BLaER1 treated with 17β-estradiol and CSF1 and Interleukin-3, amounts not matched to agents 10 nM and 100 nM (cell line): Measurements from ENCODE around the gene TTC39B.
"Not testable (repeated sequence)": the region's sequence is repeated elsewhere in the genome, so short reads cannot be mapped to it uniquely, and the experiment has no call there.

Source experiments
- H3K27ac ChIP-seq, 11 experiments: shearing (Covaris generic); formaldehyde crosslinking; 2 replicates each; pipeline ENCODE4 v1.8.1; 2022
- H3K27me3 ChIP-seq, 11 experiments: shearing (Covaris generic); formaldehyde crosslinking; 2 replicates each; pipeline ENCODE4 v1.8.1; 2022
- H3K36me3 ChIP-seq, 11 experiments: shearing (Covaris generic); formaldehyde crosslinking; 2 replicates each; pipeline ENCODE4 v1.8.1; 2022
- H3K4me1 ChIP-seq, 10 experiments: shearing (Covaris generic); formaldehyde crosslinking; 2 replicates each; pipeline ENCODE4 v1.8.1; 2022
- H3K4me2 ChIP-seq, 11 experiments: shearing (Covaris generic); formaldehyde crosslinking; 2 replicates each; pipeline ENCODE4 v1.8.1; 2022
- H3K4me3 ChIP-seq, 10 experiments: shearing (Covaris generic); formaldehyde crosslinking; 2 replicates each; pipeline ENCODE4 v1.8.1; 2022
- H3K9ac ChIP-seq, 11 experiments: shearing (Covaris generic); formaldehyde crosslinking; 2 replicates each; pipeline ENCODE4 v1.8.1; 2022
- H3K9me3 ChIP-seq, 11 experiments: shearing (Covaris generic); formaldehyde crosslinking; replicated peaks in 1 of 11; 2 replicates each; pipeline ENCODE4 v1.8.1; 2022
- H4K20me1 ChIP-seq, 11 experiments: shearing (Covaris generic); formaldehyde crosslinking; 2 replicates each; pipeline ENCODE4 v1.8.1; 2022
- Cebpa-rat ChIP-seq, 11 experiments: shearing (Covaris generic); IDR thresholded peaks; 2 replicates each; pipeline ENCODE4 v1.8.1; 2022

Gene TTC39B

DNA sequence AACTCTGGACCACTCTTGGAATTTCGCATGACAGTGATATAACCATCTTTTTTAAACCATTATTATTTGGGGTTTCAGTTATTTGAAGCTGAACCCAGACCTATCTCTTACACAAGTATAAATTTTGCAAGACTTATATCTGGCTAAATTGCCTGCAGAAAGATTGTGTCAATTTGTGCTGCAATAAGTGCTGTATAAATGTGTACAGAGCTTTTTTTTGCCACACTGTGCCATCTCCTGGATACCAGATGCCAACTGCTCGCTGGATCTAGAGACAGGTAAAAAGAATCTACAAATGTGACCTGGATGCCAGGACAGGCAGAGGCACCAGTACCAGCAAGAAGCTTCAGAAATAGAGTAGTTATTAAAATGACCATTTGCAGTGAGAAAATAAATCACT lies 25.9 kb upstream of the TTC39B start:
- Histone ChIP-seq H3K27ac (no peak overlapping the region), H3K4me2 (peak overlapping the region in 2 of 11 experiments; percentile 36 to 54; a peak in 5 of 22 replicates), H4K20me1 (no peaks in the 10 kb centered on the region), H3K4me1 (peaks cover 0 to 28% (median 0%) of the 10 kb centered on the region in 10 experiments; a peak in 6 of 20 replicates), H3K36me3 (no peaks in the 10 kb centered on the region), H3K9me3 (no peaks in the 10 kb centered on the region), H3K27me3 (no peaks in the 10 kb centered on the region), H3K9ac (no peak overlapping the region), H3K4me3 (no peak overlapping the region)
- TF ChIP-seq Cebpa-rat (IDR thresholded peaks at IDR 0.05), result no peak

DNA sequence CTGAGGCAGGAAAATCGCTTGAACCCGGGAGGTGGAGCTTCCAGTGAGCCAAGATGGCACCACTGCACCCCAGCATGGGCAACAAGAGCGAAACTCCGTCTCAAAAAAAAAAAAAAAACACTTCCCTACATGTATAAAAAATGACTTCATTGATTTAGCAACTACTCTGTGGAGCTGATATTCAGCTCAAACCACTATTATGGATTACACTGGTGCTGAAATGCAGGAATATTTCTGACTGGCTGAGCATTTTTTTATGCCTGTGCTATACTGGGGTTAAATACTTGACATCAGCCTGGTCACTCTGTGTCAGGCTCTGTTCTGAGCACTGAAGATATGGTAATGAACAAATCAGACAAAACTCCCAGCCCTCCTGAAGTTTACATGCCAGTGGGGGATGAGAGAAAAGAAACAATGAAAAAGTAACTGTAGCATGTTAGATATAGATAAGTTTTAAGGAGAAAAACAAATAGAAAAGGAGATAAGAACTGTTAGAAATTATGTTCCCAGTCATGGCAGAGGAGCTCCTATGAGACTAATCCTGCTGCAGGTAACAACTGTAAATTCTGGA lies 22.6 kb upstream of the TTC39B start:
- no peak for TF ChIP-seq Cebpa-rat (IDR thresholded peaks at IDR 0.05)
- Histone ChIP-seq H3K9me3 (peaks cover 5 to 14% (median 12%) of the 10 kb centered on the region in 11 experiments; a peak in 21 of 22 replicates), H3K9ac (no peak overlapping the region), H3K36me3 (no peaks in the 10 kb centered on the region), H3K4me3 (no peak overlapping the region), H4K20me1 (no peaks in the 10 kb centered on the region), H3K4me2 (no peak overlapping the region), H3K27ac (no peak overlapping the region), H3K4me1 (peaks cover 0 to 30% (median 0%) of the 10 kb centered on the region in 10 experiments; a peak in 6 of 20 replicates), H3K27me3 (no peaks in the 10 kb centered on the region)

DNA sequence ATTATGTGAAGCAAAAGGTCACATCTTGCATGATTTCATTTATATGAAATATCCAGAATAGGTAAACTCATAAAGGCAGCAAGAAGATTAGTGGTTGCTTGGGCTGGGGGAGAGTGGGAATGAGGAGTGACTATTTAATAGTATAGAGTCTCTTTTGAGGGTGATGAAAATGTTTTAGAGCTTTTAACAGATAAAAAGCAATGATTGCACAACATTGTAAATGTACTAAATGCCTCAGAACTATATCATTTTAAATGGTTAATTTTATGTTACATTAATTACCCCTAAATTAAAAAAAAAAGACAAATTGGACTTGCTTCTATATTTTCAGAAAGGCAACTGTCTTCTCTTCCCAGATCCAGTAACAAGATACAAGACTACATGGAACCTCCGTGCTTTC lies 21.9 kb upstream of the TTC39B start:
- no peak overlapping the region for H3K27ac ChIP-seq
- peaks cover 0 to 24% (median 0%) of the 10 kb centered on the region in 10 experiments; a peak in 6 of 20 replicates for H3K4me1 ChIP-seq
- no peak overlapping the region for H3K4me2 ChIP-seq
- no peaks in the 10 kb centered on the region for H3K27me3 ChIP-seq
- H3K9ac ChIP-seq, result no peak overlapping the region
- H3K36me3 ChIP-seq, result no peaks in the 10 kb centered on the region
- H3K4me3 ChIP-seq, result no peak overlapping the region
- TF ChIP-seq Cebpa-rat (IDR thresholded peaks at IDR 0.05), result peak in 1 of 11 experiments; percentile 26; a peak in 1 of 22 replicates
- peaks cover 12 to 21% (median 19%) of the 10 kb centered on the region in 11 experiments for H3K9me3 ChIP-seq
- H4K20me1 ChIP-seq, result no peaks in the 10 kb centered on the region

DNA sequence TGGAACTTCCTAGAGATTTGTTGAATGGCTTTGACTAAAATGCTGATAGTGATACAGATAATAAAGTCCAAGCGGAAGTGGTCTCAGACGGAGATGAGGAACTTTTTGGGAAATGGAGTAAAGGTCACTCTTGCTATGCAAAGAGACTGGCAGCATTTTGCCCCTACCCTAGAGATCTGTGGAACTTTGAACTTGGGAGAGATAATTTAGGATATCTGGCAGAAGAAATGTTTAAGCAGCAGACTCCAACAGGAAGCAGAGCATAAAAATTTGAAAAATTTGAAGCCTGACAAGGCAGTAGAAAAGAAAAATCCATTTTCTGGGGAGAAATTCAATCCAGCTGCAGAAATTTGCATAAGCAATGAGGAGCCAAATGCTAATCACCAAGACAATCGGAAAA lies 15.7 kb upstream of the TTC39B start:
- not testable (repeated sequence) for H3K27me3 ChIP-seq, H3K27ac ChIP-seq, H3K36me3 ChIP-seq, H4K20me1 ChIP-seq, H3K4me1 ChIP-seq, H3K4me3 ChIP-seq, H3K9ac ChIP-seq, H3K4me2 ChIP-seq
- H3K9me3 ChIP-seq, result peaks cover 26 to 40% (median 35%) of the 10 kb centered on the region in 11 experiments

DNA sequence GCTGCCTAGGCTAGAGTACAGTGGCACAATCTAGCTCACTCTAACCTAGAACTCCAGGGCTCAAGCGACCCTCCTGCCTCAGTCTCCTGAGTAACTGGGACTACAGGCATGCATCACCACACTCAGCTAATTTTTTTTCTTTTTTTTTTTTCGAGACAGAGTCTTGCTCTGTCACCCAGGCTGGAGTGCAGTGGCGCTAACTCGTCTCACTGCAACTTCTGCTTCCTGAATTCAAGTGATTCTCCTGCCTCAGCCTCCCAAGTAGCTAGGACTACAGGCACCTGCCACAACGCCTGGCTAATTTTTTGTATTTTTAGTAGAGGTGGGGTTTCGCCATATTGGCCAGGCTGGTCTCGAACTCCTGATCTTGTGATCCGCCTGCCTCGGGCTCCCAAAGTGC lies 12.6 kb upstream of the TTC39B start:
- not testable (repeated sequence) for H3K4me3 ChIP-seq, H3K4me1 ChIP-seq, H3K4me2 ChIP-seq, H4K20me1 ChIP-seq, H3K36me3 ChIP-seq, H3K27me3 ChIP-seq, H3K9ac ChIP-seq, H3K27ac ChIP-seq
- H3K9me3 ChIP-seq, result peaks cover 21 to 28% (median 22%) of the 10 kb centered on the region in 11 experiments

DNA sequence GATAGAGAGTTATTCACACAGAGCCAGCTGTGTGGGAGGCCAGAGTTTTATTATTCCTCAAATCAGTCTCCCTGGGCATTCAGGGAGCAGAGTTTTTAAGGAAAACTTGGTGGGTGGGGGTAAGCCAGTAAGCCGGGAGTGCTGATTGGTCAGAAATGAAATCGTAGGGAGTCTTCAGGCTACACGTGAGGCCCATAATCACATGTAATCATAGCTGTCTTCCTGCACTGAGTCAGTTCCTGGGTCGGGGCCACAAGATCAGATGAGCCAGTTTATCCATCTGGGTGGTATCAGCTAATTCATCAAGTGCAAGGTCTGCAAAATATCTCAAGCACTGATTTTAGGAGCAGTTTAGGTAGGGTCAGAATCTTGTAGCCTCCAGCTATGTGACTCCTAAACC lies 10.8 kb upstream of the TTC39B start:
- Histone ChIP-seq H3K36me3 (no peaks in the 10 kb centered on the region), H4K20me1 (no peaks in the 10 kb centered on the region), H3K4me2 (no peak overlapping the region), H3K4me3 (no peak overlapping the region), H3K9me3 (peaks cover 3 to 25% (median 18%) of the 10 kb centered on the region in 11 experiments), H3K4me1 (no peaks in the 10 kb centered on the region), H3K27ac (no peak overlapping the region), H3K9ac (no peak overlapping the region), H3K27me3 (no peaks in the 10 kb centered on the region)
- TF ChIP-seq Cebpa-rat (IDR thresholded peaks at IDR 0.05), result no peak

DNA sequence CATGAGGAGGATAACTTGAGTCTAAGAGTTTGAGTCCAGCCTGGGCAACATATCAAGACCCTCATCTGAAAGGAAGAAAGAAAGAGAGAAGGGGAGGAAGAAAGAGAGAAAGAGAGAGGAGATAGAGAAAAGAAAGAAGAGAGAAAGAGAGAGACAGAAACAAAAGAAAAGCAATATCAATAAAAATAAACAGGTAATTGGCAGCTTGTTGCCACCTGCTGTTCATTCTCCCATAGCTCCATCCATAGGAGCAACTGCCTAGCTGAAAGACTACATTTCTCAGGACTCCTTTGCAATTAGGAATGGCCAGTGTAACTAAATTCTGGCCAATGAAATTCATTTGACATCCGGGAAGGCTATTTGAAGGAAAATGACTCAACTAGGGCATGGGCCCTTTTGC lies 4.6 kb upstream of the TTC39B start:
- Histone ChIP-seq H4K20me1 (no peaks in the 10 kb centered on the region), H3K9me3 (peaks cover 0 to 19% (median 14%) of the 10 kb centered on the region in 11 experiments; a peak in 12 of 22 replicates), H3K4me3 (no peak overlapping the region), H3K27ac (no peak overlapping the region), H3K27me3 (peaks cover 0 to 4% (median 2%) of the 10 kb centered on the region in 11 experiments; a peak in 11 of 22 replicates), H3K4me2 (no peak overlapping the region), H3K9ac (no peak overlapping the region), H3K4me1 (peaks cover 0 to 7% (median 6%) of the 10 kb centered on the region in 10 experiments; a peak in 15 of 20 replicates), H3K36me3 (no peaks in the 10 kb centered on the region)
- TF ChIP-seq Cebpa-rat (IDR thresholded peaks at IDR 0.05), result no peak

DNA sequence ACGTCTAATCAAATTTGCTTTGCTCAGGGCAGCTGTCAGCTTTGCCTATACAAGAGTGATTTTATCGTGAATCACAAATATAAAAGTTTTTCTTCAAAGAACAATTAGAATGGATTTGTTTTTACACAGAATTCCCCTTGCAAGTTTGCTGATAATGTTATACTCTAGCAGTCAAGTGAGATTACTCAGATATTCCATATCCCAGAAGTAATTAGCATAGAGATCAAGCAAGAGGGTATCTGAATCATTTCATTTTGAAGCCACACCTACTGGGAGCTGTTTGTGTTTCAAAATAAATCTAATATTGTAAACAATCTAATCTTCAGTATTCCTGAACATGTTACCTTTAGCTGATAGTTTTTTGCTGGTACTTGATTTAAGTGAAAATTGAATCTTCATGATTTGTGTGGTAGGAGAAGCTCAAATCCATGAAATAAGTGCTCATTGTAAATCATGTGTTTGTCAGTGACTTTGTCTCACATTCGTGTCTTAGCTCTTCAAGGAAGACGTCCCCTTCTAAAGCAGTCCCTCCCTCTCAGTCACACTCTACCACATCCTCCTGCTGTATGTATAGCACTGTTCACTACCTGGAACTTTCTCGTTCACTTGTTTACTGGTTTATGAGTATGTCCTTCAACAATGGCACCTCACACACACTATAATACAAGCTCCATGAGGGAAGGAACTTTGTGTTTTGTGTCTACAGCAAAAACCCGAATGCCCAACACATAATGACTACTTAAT lies 3.3 kb upstream of the TTC39B start:
- no peak overlapping the region for H3K27ac ChIP-seq
- peaks cover 0 to 15% (median 12%) of the 10 kb centered on the region in 11 experiments; a peak in 13 of 22 replicates for H3K27me3 ChIP-seq
- H3K4me3 ChIP-seq, result no peak overlapping the region
- no peaks in the 10 kb centered on the region for H3K36me3 ChIP-seq
- no peak overlapping the region for H3K9ac ChIP-seq
- TF ChIP-seq Cebpa-rat (IDR thresholded peaks at IDR 0.05), result no peak
- H3K9me3 ChIP-seq, result peaks cover 0 to 19% (median 14%) of the 10 kb centered on the region in 11 experiments; a peak in 12 of 22 replicates
- no peaks in the 10 kb centered on the region for H4K20me1 ChIP-seq
- no peak overlapping the region for H3K4me2 ChIP-seq
- H3K4me1 ChIP-seq, result peaks cover 7 to 19% (median 14%) of the 10 kb centered on the region in 10 experiments; a peak in 19 of 20 replicates

DNA sequence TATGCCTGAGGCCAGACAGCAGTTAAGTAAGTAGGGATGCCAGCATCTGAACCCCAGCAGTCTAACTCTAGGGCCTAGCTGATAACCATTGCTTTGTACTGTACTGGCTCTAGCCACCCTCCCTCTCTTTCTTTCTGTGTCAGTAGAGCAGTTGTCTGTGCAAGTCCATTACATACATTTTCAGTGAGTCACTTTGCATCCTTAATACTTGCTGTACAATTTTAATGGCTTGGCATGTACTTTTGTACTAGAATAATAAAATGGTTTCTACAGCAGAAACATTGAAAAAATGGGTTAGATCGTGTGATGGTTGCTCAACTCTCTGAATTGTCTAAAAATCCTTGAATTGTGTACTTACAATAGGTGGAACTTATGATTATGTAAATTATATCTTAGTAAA lies 1.5 kb upstream of the TTC39B start:
- Histone ChIP-seq H3K4me3 (no peak overlapping the region), H3K9me3 (peaks cover 0 to 12% (median 5%) of the 10 kb centered on the region in 11 experiments; a peak in 11 of 22 replicates), H3K4me1 (peaks cover 7 to 19% (median 14%) of the 10 kb centered on the region in 10 experiments; a peak in 19 of 20 replicates), H4K20me1 (no peaks in the 10 kb centered on the region), H3K36me3 (no peaks in the 10 kb centered on the region), H3K27me3 (peaks cover 0 to 15% (median 12%) of the 10 kb centered on the region in 11 experiments; a peak in 13 of 22 replicates), H3K4me2 (no peak overlapping the region), H3K27ac (no peak overlapping the region), H3K9ac (no peak overlapping the region)
- no peak for TF ChIP-seq Cebpa-rat (IDR thresholded peaks at IDR 0.05)
